HG03439 (cell line): ENCODE measurements around the gene EML5.
"Not testable (repeated sequence)": the region's sequence is repeated elsewhere in the genome, so short reads cannot be mapped to it uniquely, and the experiment has no call there.

ENCODE experiments used
- ATAC-seq: cut with Tn5 transposase; IDR thresholded peaks from one replicate; pipeline ENCODE4 v1.9.1; 2021; ENCODE audit warnings: mild to moderate bottlenecking, moderate library complexity; ENCODE audit not compliant: unreplicated experiment

EML5 gene

GRCh38 chr14:88804035-88804434, 11.3 kb upstream of the EML5 start:
- no peak for ATAC-seq

- ATAC-seq: no peak
Observed at GRCh38 chr14:88802596-88802995, 9.8 kb upstream of the EML5 start.

- no peak for ATAC-seq
Observed at GRCh38 chr14:88799522-88799921, 6.8 kb upstream of the EML5 start.

GRCh38 chr14:88798156-88798555, 5.4 kb upstream of the EML5 start:
- no peak for ATAC-seq

- ATAC-seq: no peak
Observed at GRCh38 chr14:88793259-88793625, 489 bp upstream of the EML5 start.

GRCh38 chr14:88791629-88792472, 902 bp downstream of the EML5 start:
- ATAC-seq: no peak

GRCh38 chr14:88791252-88791621, 1.5 kb downstream of the EML5 start:
- ATAC-seq: no peak

GRCh38 chr14:88790501-88791251, 2.1 kb downstream of the EML5 start:
- ATAC-seq: no peak

- ATAC-seq: not testable (repeated sequence)
Observed at GRCh38 chr14:88789573-88789972, 3.2 kb downstream of the EML5 start.

GRCh38 chr14:88786715-88787114, 6.0 kb downstream of the EML5 start:
- ATAC-seq: no peak

GRCh38 chr14:88785911-88786310, 6.8 kb downstream of the EML5 start:
- ATAC-seq: no peak

- no peak for ATAC-seq
Observed at GRCh38 chr14:88775532-88775931, 17.2 kb downstream of the EML5 start.

- ATAC-seq: no peak
Observed at GRCh38 chr14:88770736-88771135, 22.0 kb downstream of the EML5 start.

GRCh38 chr14:88765130-88765529, 27.6 kb downstream of the EML5 start:
- no peak for ATAC-seq

GRCh38 chr14:88753873-88754272, 38.9 kb downstream of the EML5 start:
- no peak for ATAC-seq

GRCh38 chr14:88750945-88751344, 41.8 kb downstream of the EML5 start:
- no peak for ATAC-seq

GRCh38 chr14:88750413-88750812, 42.3 kb downstream of the EML5 start:
- ATAC-seq: no peak

GRCh38 chr14:88749139-88749538, 43.6 kb downstream of the EML5 start:
- ATAC-seq: no peak

- ATAC-seq: no peak
Observed at GRCh38 chr14:88748288-88748687, 44.5 kb downstream of the EML5 start.

GRCh38 chr14:88746052-88746451, 46.7 kb downstream of the EML5 start:
- no peak for ATAC-seq

- ATAC-seq: no peak
Observed at GRCh38 chr14:88737245-88737644, 55.5 kb downstream of the EML5 start.

GRCh38 chr14:88733121-88733520, 59.6 kb downstream of the EML5 start:
- no peak for ATAC-seq
